VCaP (cell line): ENCODE results near the gene P3H2.

Experiments used
- H3K27ac ChIP-seq: fragments of 450-650 bp; 2 replicates; pipeline ENCODE4 v1.5.1; 2017
- CTCF ChIP-seq: fragments of 450-650 bp; conservative IDR thresholded peaks from 2 replicates; pipeline ENCODE4 v1.5.1; 2017; ENCODE audit warnings: mild to moderate bottlenecking, moderate library complexity

Gene P3H2

GRCh38 chr3:190026154-190026553, 94.5 kb downstream of the P3H2 start:
- no peak overlapping the region for H3K27ac ChIP-seq

GRCh38 chr3:190024912-190025311, 95.8 kb downstream of the P3H2 start:
- H3K27ac ChIP-seq: no peak overlapping the region
- no peak for TF ChIP-seq CTCF

More at GRCh38 chr3:190026154-190026553, 94.5 kb downstream of the P3H2 start:
- no peak for TF ChIP-seq CTCF

GRCh38 chr3:190019844-190020243, 100.9 kb downstream of the P3H2 start:
- TF ChIP-seq CTCF: no peak; the same call in 1 of the 2 replicates
- no peak overlapping the region for H3K27ac ChIP-seq

GRCh38 chr3:190019006-190019405, 101.7 kb downstream of the P3H2 start:
- TF ChIP-seq CTCF: no peak
- no peak overlapping the region for H3K27ac ChIP-seq

GRCh38 chr3:190018460-190018859, 102.2 kb downstream of the P3H2 start:
- H3K27ac ChIP-seq: no peak overlapping the region

GRCh38 chr3:190017521-190018288, 103.0 kb downstream of the P3H2 start:
- H3K27ac ChIP-seq: no peak overlapping the region
- TF ChIP-seq CTCF: peak; percentile 81

More at GRCh38 chr3:190018460-190018859, 102.2 kb downstream of the P3H2 start:
- no peak for TF ChIP-seq CTCF

GRCh38 chr3:190016966-190017365, 103.7 kb downstream of the P3H2 start:
- TF ChIP-seq CTCF: no peak
- H3K27ac ChIP-seq: no peak overlapping the region
